GM12878 (cell line): ENCODE data around the gene NEURL4. TPM values are rescaled to one million over a fixed set of nuclear protein-coding genes. Genes with fewer than 3 reads are reported as not detected.

Experiments used
- ATAC-seq: fragments of 200-7000 bp; cut with Tn5 transposase; 3 replicates; pipeline ENCODE4 v1.9.1; 2020; ENCODE audit warnings: mild to moderate bottlenecking, moderate library complexity
- BruUV-seq: library from RNA; stranded (reverse); fragments of 400-500 nt; replicated peaks from 2 replicates; lab custom pipeline; 2021; lab: Mats Ljungman, UMichigan
- CTCF ChIA-PET: fragments of 300-600 bp; sonication (Branson Sonifier 250); formaldehyde crosslinking; extraction: SDS; loops from one replicate; lab custom pipeline; 2021; ENCODE audit warnings: inconsistent platforms; lab: Yijun Ruan, JAX
- POLR2A ChIA-PET: fragments of 350-600 bp; formaldehyde crosslinking; extraction: SDS; loops from one replicate; lab custom pipeline; 2021; ENCODE audit warnings: inconsistent platforms; lab: Charles Lee
- RAD21 ChIA-PET: fragments of 300-600 bp; sonication (Branson Sonifier 250); formaldehyde crosslinking; loops from one replicate; lab custom pipeline; 2023; ENCODE audit warnings: antibody characterized with exemption; ENCODE audit not compliant: unreplicated experiment; lab: Charles Lee
- SMC1A ChIA-PET: fragments of 300-600 bp; sonication (Branson Sonifier 250); formaldehyde crosslinking; loops from one replicate; lab custom pipeline; 2023; ENCODE audit not compliant: unreplicated experiment, uncharacterized antibody; lab: Charles Lee
- DNase-seq: peaks from one replicate; pipeline ENCODE4 v3.0.0-alpha.2; 2011; ENCODE audit warnings: low read depth, low spot score
- FAIRE-seq: peaks from 3 replicates; lab custom pipeline; 2011; peaks lifted over from hg19 to GRCh38; lab: Jason Lieb, UNC
- H2AFZ ChIP-seq: 2 replicates; pipeline ENCODE4 v1.6.0; 2011; ENCODE audit warnings: low read depth, low read length, control low read depth; ENCODE audit not compliant: control insufficient read depth
- H3K27ac ChIP-seq: 2 replicates; pipeline ENCODE4 v1.5.1; 2011; ENCODE audit warnings: control low read depth; ENCODE audit not compliant: control insufficient read depth, insufficient read depth
- H3K27me3 ChIP-seq, 2 experiments: replicated peaks in 1 of 2; 2 replicates each; pipeline versions ENCODE4 v1.6.0 to v1.6.1; 2011; ENCODE audit warnings: low read length in 1 of 2; ENCODE audit not compliant: control insufficient read depth in 2 of 2, insufficient read depth in 2 of 2
- H3K36me3 ChIP-seq, 2 experiments: 2 replicates each; pipeline ENCODE4 v1.5.1; 2011; ENCODE audit warnings: low read length in 1 of 2; ENCODE audit not compliant: control insufficient read depth in 2 of 2, insufficient read depth in 2 of 2
- H3K4me1 ChIP-seq: 2 replicates; pipeline ENCODE4 v1.6.1; 2011; ENCODE audit warnings: mild to moderate bottlenecking, low read length, moderate library complexity, mixed read lengths; ENCODE audit not compliant: control insufficient read depth, insufficient read depth
- H3K4me2 ChIP-seq: 2 replicates; pipeline ENCODE4 v1.6.0; 2011; ENCODE audit warnings: control low read depth; ENCODE audit not compliant: control insufficient read depth, insufficient read depth
- H3K4me3 ChIP-seq: fragments of 200-600 bp; sonication (generic); 2 replicates; pipeline ENCODE4 v1.5.1; 2016
- H3K79me2 ChIP-seq: 2 replicates; pipeline ENCODE4 v1.6.0; 2011; ENCODE audit warnings: low read length; ENCODE audit not compliant: control insufficient read depth, insufficient read depth
- H3K9ac ChIP-seq: 2 replicates; pipeline ENCODE4 v1.8.0; 2011; ENCODE audit warnings: low read length, control low read depth, mixed read lengths; ENCODE audit not compliant: control insufficient read depth, insufficient read depth
- H3K9me3 ChIP-seq: replicated peaks from 3 replicates; pipeline ENCODE4 v1.5.1; 2011; ENCODE audit warnings: mild to moderate bottlenecking, low read length; ENCODE audit not compliant: control insufficient read depth, insufficient read depth
- H4K20me1 ChIP-seq: 2 replicates; pipeline ENCODE4 v1.6.0; 2011; ENCODE audit not compliant: control insufficient read depth, insufficient read depth
- BCLAF1 ChIP-seq: fragments of 450-650 bp; IDR thresholded peaks from 2 replicates; pipeline ENCODE4 v1.6.1; 2017; ENCODE audit warnings: antibody characterized with exemption, mild to moderate bottlenecking, moderate library complexity
- RAD21 ChIP-seq: IDR thresholded peaks from 2 replicates; pipeline ENCODE4 v1.6.1; 2011; ENCODE audit warnings: mild to moderate bottlenecking, low read depth, low read length, moderate library complexity; ENCODE audit not compliant: insufficient read depth
- WGBS: methylation state at CpG from one replicate; pipeline ENCODE4 v1.1.6; 2016; ENCODE audit warnings: low lambda C conversion rate; ENCODE audit not compliant: insufficient replicate concordance, insufficient coverage; ENCODE audit errors: missing lambda C conversion rate; 5-methylcytosine and 5-hydroxymethylcytosine counted together
- in situ Hi-C: fragments of 300-500 bp; cut with MboI; formaldehyde crosslinking; loops from 9 replicates; pipeline ENCODE4 v1.14.3; 2018; ENCODE audit warnings: mixed read lengths
- intact Hi-C: fragments of 100-400 bp; cut with micrococcal nuclease; formaldehyde crosslinking; loops from one replicate; pipeline ENCODE4 v1.14.2; 2022; ENCODE audit not compliant: unreplicated experiment
- polyA plus RNA-seq, 11 experiments: library from polyadenylated mRNA; depleted of rRNA in 4 of 11; unstranded in 6 of 11; stranded (reverse) in 5 of 11; fragments of >200 nt; fragmentation: Nextera tagmentation in 4 of 11; fragmentation: Illumina TruSeq in 1 of 11; extraction: Ambion mirVana in 4 of 11; extraction: Trizol in 1 of 11; gene quantifications; 1 replicate in 1 of 11; 2 replicates in 10 of 11; pipeline versions ENCODE4 v1.2.1 to v1.2.3, GENCODE V29; 2011 to 2016; ENCODE audit warnings: inconsistent platforms in 2 of 11, missing spikeins in 2 of 11, low read depth in 1 of 11
- total RNA-seq, 4 experiments: library from RNA; depleted of rRNA in 3 of 4; stranded (reverse); fragments of >200 nt in 3 of 4; fragmentation: Illumina TruSeq in 1 of 4; extraction: Trizol in 1 of 4; gene quantifications; 2 replicates each; pipeline versions ENCODE4 v1.2.1 to v1.2.3, GENCODE V29; 2013 to 2021

Gene NEURL4
- total and polyA plus RNA-seq, 10 of the 15 experiments (the other 5 are each of a cell fraction or from before 2014, with no cell fraction given), result 0.03 to 41.9 (median 10.0) TPM

DNA sequence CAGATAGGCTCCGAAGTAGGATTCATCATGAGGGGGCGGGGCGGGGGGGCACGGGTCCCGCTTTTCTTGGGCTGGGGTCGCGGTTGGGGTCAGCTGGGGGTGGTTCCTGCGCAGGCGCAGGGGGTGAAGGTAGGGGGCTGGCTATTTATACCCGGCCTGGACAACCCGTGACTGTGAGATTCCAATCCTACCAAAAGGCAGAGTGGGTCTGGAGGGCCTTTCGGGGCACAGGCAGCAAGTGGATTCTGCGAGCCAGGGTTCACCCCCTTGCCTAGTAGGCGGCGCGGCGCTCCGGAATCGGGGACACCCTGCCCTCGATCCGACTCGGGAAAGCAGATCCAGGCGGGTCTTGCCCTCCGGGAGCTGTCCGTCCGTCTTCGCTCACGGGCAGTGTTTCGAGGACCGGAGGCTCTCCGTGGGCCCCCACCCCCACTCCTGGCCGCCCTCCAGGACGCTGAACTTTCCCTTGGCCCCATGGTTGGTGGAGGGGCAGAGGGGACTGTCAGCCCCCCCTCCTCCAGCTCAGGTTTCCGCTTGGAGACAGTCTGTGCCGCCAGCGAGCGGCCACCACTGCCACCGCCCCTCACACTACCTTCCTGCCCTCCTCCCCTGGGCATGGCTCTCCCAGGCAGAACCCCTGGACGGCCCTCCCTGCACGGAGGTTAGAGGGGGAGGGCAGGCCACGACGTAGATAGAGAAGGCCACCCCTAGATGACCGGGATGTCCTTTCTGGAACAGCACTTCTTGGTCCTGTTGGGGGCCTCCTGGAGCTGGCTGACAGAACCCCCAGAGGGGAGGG lies 47.0 kb downstream of the NEURL4 start:
- ATAC-seq, result no peak
- H3K27ac ChIP-seq, result no peak overlapping the region
- SMC1A ChIA-PET, result interaction anchor here (1.0 to 1.7 kb wide), 4 partner anchors 14 to 73 kb away, joined by 4 to 10 read pairs (median 4); partner anchors contain the start of genes ACAP1 and TMEM95
- peaks cover 8% of the 10 kb centered on the region for H3K4me1 ChIP-seq
- H3K27me3 ChIP-seq, result no peaks in the 10 kb centered on the region; a peak in 2 of 4 replicates
- H3K9me3 ChIP-seq, result no peaks in the 10 kb centered on the region
- peak overlapping the region; percentile 98 for H3K4me2 ChIP-seq
- in situ Hi-C loops (no loop called here), intact Hi-C loops (loop anchor here (2.0 kb wide), 1 partner anchor 63 kb away; no protein-coding TSS in a partner anchor)
- no peaks in the 10 kb centered on the region for H3K36me3 ChIP-seq
- CTCF ChIA-PET, result interaction anchor here (0.6 to 10.3 kb wide), 10 partner anchors 16 to 236 kb away, joined by 3 to 102 read pairs (median 4); partner anchors contain the start of gene ACAP1
- RAD21 ChIA-PET, result interaction anchor here (0.6 to 2.3 kb wide), 3 partner anchors 14 to 407 kb away, joined by 4 to 11 read pairs (median 4); no protein-coding TSS in a partner anchor
- no peak overlapping the region for H3K9ac ChIP-seq
- peak overlapping the region; percentile 56 for H3K4me3 ChIP-seq
- TF ChIP-seq RAD21 (no peak), BCLAF1 (no peak)
- H3K79me2 ChIP-seq, result no peaks in the 10 kb centered on the region
- POLR2A ChIA-PET, result interaction anchor here (0.6 to 1.7 kb wide), 6 partner anchors 14 to 73 kb away, joined by 3 to 6 read pairs (median 3); partner anchors contain the start of gene TMEM95
- no TSS peak for BruUV-seq
- no peaks in the 10 kb centered on the region; the same call in 1 of the 2 replicates for H4K20me1 ChIP-seq
- no peak overlapping the region for H2AFZ ChIP-seq
- 20% methylated on average over 37 of the region's 43 CpGs for whole genome bisulfite sequencing
- no peak for DNase-seq
- FAIRE-seq, result no peak
